GM21529 (cell line): Measurements from ENCODE around the gene TMEM242.
"Not testable (repeated sequence)": the region's sequence is repeated elsewhere in the genome, so short reads cannot be mapped to it uniquely, and the experiment has no call there.

Experiments
- ATAC-seq: cut with Tn5 transposase; IDR thresholded peaks from one replicate; pipeline ENCODE4 v1.9.1; 2021; ENCODE audit not compliant: unreplicated experiment

The TMEM242 gene

GRCh38 chr6:157323255-157323965 lies at the start of gene TMEM242:
TSS of gene TMEM242 (minus strand) at chr6:157323519. CDS start at chr6:157323499, 20 bp downstream.
- ATAC-seq = peak; percentile 88

- ATAC-seq = no peak
Observed at GRCh38 chr6:157372501-157373280, 49.4 kb upstream of the TMEM242 start.

- ATAC-seq = no peak
Observed at GRCh38 chr6:157370755-157371154, 47.4 kb upstream of the TMEM242 start.

- no peak for ATAC-seq
Observed at GRCh38 chr6:157368359-157369049, 45.2 kb upstream of the TMEM242 start.

- ATAC-seq = no peak
Observed at GRCh38 chr6:157366648-157367047, 43.3 kb upstream of the TMEM242 start.

- no peak for ATAC-seq
Observed at GRCh38 chr6:157364705-157365104, 41.4 kb upstream of the TMEM242 start.

GRCh38 chr6:157361886-157362285 lies 38.6 kb upstream of the TMEM242 start:
- ATAC-seq = no peak

GRCh38 chr6:157358287-157358686 lies 35.0 kb upstream of the TMEM242 start:
- no peak for ATAC-seq

GRCh38 chr6:157346373-157346772 lies 23.1 kb upstream of the TMEM242 start:
- no peak for ATAC-seq

- no peak for ATAC-seq
Observed at GRCh38 chr6:157343732-157344131, 20.4 kb upstream of the TMEM242 start.

- ATAC-seq = no peak
Observed at GRCh38 chr6:157339432-157339831, 16.1 kb upstream of the TMEM242 start.

- no peak for ATAC-seq
Observed at GRCh38 chr6:157337751-157338150, 14.4 kb upstream of the TMEM242 start.

GRCh38 chr6:157337276-157337675 lies 14.0 kb upstream of the TMEM242 start:
- ATAC-seq = not testable (repeated sequence)

- ATAC-seq = no peak
Observed at GRCh38 chr6:157335829-157336228, 12.5 kb upstream of the TMEM242 start.

- no peak for ATAC-seq
Observed at GRCh38 chr6:157333956-157334355, 10.6 kb upstream of the TMEM242 start.

- no peak for ATAC-seq
Observed at GRCh38 chr6:157333537-157333936, 10.2 kb upstream of the TMEM242 start.

GRCh38 chr6:157332813-157333212 lies 9.5 kb upstream of the TMEM242 start:
- ATAC-seq = no peak

- ATAC-seq = no peak
Observed at GRCh38 chr6:157330831-157331230, 7.5 kb upstream of the TMEM242 start.

GRCh38 chr6:157329829-157330228 lies 6.5 kb upstream of the TMEM242 start:
- ATAC-seq = no peak

GRCh38 chr6:157328108-157328692 lies 4.9 kb upstream of the TMEM242 start:
- ATAC-seq = no peak

- ATAC-seq = no peak
Observed at GRCh38 chr6:157326979-157327378, 3.7 kb upstream of the TMEM242 start.
